ENCODE data around the gene TAF6.

Gene TAF6

DNA sequence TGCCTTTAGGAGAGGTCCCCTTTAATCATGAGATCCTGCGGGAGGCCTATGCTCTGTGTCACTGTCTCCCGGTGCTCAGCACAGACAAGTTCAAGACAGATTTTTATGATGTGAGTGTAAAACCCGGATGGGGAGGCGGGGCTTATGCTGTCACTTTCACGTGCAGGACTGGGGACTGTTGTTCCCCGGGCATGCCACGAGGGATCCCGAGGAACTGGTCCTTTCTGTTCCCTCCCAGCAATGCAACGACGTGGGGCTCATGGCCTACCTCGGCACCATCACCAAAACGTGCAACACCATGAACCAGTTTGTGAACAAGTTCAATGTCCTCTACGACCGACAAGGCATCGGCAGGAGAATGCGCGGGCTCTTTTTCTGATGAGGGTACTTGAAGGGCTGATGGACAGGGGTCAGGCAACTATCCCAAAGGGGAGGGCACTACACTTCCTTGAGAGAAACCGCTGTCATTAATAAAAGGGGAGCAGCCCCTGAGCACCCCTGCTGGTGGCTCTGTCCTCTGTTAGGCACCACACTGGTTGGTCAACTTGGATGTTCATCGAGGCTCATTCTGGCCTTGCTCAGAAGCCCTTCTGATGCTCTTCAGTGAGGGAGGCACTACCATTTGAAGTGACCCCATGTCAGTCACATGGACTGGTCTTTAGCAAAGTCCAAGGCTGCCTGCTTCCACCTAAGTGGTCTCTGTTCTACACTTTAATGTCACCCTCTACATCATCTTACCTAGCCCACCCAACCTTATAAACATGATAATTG is 27.6 kb downstream of the TAF6 start:
- DNase-seq = peak; percentile 33 to 58

DNA sequence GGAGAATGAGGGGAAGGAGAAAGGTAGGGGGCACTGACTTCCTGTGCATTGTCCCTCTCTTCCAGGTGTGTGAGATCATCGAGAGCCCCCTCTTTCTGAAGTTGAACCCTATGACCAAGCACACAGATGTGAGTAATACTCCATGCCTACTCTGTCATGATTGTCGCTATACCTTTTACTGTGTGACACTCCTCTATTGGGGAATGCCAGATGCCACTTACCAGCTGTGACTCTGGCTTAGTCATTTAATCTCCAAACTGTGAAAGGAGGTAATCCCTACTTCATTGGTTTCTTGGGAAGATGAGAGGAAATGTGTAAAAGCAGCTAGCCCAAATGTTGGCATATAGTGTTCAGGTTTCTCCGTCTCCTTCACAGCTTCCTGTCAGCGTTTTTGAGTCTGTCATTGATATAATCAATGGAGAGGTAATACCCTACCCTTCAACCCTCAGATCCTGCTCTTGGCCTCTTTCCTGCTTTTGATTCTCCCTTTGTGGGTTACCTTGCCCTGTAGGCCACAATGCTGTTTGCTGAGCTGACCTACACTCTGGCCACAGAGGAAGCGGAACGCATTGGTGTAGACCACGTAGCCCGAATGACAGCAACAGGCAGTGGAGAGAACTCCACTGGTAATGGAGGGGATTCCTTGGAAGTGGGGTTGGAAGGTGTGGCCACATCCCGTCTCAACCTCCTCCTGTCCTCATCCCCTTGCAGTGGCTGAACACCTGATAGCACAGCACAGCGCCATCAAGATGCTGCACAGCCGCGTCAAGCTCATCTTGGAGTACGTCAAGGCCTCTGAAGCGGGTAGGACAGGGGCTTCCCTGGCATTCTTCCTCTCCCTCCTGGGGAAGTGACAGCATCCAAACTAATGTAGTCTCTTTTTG is 28.4 kb downstream of the TAF6 start:
- peak in 1 of 2 experiments; percentile 44 for DNase-seq

DNA sequence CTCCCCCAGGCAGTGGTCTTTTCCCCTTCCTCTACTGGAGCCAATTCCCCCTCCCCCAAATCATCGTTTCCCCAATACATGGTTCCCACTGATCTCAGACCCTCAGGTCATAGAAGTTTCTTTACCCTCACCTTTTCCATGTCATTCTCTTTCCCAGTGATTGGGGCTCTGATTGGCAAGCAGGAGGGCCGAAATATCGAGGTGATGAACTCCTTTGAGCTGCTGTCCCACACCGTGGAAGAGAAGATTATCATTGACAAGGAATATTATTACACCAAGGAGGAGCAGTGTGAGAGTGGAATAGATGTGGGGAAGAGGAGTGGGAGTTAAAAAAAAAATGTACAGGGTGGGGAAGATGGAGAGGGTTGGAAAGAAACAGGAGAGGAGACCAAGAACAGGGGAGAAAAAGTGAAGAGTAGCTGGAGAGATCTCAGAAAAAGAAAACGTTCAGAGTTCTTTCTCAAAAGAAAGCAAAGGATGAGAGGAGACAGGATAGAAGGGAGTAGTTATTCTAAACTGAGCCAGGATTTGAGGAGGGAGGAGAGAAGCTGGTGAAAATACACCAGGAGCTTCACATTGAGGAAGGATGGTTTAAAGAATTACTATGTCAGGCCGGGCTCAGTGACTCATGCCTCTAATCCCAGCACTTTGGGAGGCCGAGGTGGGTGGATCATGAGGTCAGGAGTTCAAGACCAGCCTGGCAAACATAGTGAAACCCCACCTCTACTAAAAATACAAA is 29.5 kb downstream of the TAF6 start:
- no peak for DNase-seq

DNA sequence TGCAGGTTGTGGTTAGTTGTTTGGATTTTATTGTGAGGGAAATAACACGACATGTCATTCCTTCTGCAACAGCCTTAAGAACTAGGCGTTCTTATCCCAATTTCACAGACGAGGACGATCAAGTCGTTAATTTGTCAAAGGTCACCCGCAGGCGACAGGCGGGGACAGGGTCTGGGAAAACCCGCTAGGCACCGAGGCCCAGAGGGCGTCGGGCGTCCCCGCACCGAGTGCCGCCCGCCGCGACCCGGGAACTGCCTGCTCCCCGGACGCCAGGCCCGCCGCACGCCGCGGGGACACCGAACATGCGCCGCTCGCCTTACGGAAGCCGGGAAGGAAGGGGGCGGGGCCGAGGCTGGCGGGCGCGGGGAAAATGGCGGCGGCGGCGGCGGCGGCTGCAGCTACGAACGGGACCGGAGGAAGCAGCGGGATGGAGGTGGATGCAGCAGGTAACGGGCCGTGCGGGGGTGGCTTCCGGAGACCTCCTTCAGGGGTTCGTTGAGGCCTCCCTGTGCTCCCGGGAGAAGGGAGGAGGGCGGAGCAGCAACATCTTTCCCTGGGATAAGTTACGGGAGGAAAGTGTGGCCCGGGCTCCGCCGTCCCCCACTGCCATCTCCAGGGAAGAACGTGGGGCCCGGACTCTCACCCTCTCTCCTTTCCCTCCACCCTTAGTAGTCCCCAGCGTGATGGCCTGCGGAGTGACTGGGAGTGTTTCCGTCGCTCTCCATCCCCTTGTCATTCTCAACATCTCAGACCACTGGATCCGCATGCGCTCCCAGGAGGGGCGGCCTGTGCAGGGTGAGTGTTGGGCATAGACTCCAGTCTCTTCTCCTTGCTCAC is 30.3 kb downstream of the TAF6 start, which contains the start of gene COPS6:
TSS of gene COPS6 (plus strand) at position 349 of the 837 bp plus-strand sequence. CDS start at position 371, 22 bp downstream.
- peak; percentile 45 to 91 for DNase-seq

DNA sequence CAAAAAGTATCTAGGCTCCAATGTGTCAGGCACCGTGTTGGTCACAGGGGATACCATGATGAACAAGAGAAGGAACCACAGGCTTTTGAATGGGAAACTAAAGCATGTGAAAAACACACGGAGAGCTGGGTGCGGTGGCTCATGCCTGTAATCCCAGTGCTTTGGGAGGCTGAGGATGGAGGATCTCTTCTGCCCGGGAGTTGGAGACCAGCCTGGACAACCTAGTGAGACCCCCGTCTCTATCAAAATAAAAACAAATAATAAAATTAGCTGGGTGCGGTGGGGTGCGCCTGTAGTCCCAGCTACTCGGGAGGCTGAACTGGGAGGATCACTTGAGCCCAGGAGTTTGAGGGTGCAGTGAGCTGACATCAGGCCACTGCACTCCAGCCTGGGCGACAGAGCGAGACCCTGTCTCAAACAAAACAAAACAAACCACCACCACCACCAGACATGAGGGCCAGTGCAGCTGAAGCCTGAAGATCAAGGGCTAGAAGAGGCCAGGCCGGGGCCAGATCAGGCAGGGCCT is 31.0 kb downstream of the TAF6 start:
- no peak for DNase-seq

DNA sequence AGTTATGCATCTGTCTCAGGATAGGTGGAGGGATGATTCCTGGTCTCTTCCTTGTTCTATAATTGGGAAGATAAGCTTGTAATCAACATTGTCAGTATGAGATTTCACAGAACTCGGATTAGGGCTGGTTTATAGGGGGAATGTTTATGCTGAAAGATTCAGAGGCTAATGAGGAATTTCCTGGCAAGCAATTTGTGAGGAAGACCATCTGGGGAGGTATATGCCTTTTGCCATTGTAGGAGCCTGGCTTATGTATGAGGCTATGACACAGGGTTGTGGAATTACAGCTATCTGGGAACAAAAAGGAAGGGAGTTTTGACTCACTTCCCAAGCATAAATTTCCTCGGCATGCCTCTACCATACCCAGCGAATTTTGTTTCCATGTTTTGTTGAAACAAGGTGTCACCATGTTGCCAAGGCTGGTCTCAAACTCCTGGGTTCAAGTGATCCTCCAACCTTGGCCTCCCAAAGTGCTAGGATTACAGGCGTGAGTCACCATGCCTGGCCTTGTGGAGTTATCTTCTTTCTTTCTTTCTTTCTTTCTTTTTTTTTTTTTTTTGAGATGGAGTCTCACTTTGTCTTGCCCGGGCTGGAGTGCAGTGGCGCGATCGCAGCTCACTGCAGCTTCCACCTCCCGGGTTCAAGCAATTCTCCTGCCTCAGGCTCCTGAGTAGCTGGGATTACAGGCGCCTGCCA is 32.0 kb downstream of the TAF6 start:
- no peak for DNase-seq

DNA sequence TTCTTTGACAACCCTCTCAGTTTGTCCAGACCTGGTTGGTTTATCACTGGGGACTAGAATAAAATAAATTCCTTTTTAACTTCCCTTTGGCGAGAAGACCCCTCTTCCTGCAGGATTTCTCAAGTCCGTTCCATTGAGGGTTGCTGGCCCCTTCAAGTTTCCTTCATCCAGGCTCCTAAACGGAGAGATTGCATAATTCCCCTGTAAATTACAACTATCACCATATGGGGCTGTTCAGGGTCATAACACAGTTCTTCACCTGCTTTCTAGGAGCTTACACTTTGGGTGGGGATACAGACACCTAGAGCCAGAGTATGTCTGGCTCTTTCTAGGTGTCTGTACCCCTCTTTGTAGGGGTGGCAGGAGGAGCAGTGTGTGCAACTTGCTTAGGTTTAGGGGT is 33.6 kb downstream of the TAF6 start:
- no peak for DNase-seq

DNA sequence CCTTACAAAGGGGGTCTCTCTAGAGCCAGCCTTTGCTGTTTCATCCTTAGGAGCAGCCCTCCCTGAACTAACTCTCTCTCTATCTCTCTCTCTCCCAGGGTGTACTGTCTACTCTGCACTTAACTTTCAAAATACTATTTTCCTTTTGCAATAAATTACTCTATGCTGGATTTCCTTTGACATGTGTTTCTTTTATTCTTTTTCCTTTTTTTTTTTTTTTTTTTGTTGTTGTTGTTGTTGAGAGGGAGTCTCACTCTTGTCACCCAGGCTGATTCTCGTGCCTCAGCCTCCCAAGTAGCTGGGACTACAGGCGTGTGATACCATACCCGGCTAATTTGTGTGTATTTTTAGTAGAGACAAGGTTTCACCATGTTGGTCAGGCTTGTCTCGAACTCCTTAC is 36.2 kb downstream of the TAF6 start:
- no peak for DNase-seq

DNA sequence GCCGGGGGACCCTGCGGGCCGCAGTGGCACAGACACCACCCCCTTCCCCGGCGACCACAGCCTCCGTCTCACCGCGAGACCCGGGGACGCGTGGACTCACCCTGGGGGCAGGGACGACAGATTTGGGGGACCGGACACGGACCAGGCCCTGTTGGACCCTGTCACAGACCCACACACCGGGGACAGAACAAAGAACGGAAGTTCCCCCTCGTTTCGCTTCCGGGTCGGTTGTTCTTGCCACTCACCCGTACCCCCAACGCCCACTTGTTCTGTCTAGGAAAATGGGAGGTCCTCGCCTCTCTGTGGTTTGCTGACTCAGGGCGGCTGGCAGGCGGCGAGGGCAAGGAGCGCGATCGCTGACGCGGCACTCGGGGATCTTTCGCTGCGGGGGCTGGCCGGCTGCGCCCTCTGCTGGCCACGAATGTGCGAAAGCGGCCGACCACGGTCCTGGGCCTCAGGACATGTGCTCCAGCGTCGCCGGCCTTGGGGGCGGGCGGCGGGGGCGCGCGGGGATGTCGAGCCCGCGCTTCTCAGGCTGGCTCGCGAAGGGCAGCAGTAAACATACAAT is 37.5 kb downstream of the TAF6 start, which contains the start of gene ZNF3:
TSS of gene ZNF3 (minus strand) at position 189 of the 568 bp plus-strand sequence. CDS start 4,366 bp downstream, outside the sequence.
- DNase-seq = peak; percentile 98 to 99

DNA sequence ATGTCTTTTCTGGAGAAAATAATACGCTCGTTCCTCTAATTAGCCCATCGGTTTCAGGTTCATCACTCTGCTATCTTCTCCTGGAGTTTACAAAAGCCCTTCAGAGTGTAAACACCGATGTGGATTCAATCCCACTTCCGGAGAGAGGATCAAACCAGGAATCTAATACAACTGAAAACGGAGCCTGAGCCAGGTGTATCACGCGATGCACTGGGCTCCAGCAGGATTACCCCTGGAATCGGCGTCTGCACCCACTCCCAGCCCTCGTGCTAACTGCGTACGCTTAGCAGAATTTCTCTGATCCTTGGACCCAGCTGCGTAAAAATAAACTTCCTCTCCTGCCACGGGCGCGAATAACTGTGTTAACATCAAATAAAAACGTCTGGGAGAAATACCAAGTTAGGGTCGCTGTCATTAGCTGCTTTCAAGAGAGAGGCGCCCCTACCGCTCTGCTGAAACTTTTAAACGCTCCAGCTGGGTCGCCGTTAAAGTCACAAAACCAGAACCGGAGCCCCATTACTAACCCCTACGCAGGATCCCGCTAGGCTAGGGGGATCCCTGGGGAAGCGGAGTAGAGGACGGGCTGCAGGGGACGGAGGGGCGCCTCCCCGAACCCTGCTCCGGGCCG is 38.1 kb downstream of the TAF6 start:
- peak; percentile 16 to 43 for DNase-seq

DNA sequence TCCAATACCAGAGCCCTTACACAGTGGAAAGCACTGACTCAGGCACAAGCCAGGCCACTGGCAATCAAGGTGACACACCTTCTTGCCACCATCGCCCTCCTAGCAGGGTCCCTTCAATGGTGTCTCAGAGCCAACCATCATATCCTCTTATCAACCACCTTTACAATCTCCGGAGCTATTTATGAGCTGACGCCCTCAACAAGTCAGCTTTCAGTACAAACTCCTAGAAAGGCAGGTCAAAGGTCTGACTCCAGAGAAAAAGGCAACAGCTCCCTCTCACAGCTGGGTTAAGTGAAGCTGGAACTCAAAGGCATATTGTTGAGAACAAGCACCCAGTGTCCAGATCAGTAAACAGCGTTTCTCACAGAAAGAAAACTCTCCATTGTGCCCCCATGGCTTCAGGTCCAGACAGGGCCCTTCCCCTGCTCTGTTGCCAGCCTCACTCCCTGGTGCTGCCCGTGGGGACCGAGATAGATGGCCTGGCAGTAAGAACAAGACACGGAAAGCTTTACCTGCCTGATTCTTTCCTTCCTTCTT is 40.1 kb downstream of the TAF6 start:
- no peak for DNase-seq

DNA sequence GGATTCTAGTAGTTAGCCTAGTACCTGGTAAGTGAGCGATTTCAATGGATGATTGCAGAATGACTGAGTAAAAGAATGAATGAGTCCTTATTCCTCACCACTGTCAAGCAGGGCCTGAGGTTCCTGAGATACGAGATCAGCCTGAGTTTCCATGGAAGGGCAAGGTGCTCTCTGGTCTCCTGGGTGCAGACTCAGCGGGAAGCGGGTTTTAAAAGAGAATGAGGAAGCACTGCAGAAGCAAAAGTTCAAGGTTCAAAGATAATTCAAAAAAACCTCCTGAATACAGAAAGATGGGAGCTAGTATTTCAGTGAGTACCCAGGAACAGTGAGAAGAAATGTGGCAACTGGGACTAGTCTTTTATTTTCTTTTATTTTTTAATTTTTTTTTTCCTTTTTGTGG is 42.0 kb downstream of the TAF6 start:
- DNase-seq = no peak

DNA sequence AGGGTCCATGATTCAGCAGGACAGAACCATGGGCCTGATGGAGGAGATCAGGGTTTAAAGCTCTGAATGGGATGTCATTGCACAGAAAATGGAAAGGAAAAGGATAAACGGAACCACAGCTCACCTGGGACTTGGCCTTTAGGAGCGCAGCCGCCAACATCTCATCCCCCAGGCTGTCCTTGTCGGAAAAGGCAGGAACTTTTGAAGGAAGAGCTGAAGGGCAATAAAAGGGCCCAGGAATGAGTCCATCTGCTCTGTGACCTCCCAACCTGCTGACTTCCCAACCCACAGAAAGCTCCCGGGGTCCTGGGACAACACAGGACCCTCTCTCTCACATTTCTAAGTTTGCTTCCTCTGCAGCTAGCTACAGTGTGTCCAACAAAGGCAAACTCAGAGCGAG is 43.7 kb downstream of the TAF6 start:
- no peak for DNase-seq

DNA sequence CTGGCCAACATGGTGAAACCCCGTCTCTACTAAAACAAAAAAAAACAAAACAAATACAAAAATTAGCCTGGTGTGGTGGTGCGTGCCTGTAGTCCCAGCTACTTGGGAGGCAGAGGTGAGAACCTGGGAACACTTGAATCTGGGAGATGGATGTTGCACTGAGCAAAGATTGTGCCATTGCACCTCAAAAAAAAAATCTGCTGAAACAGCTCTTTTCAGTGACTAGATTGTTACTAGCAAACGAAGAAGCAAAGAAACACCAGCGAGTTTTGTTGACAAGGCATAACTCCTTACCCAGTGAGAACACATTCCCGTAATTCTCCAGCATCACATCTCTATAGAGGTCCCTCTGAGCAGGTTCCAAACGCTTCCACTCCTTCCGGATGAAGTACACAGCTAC is 44.3 kb downstream of the TAF6 start:
- no peak for DNase-seq

DNA sequence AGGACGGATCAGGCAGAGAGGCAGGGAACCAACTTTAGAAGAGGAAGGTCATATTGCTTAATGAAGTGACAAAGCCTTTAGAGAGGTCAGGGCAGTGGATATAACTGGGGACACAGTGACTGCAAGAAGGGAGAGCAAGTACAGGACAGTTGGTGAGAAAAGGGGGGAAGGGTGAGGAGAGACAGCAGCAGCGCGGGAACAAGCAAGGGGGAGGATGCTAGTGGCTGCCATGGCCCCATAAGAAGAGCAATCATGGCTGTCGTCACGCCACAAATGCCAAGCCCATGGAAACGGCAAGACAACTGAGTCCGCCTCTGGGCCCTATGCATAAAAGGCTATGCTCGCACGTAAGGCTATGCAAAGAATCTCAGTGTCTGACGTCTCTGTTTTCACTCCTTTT is 46.7 kb downstream of the TAF6 start:
- DNase-seq = no peak

DNA sequence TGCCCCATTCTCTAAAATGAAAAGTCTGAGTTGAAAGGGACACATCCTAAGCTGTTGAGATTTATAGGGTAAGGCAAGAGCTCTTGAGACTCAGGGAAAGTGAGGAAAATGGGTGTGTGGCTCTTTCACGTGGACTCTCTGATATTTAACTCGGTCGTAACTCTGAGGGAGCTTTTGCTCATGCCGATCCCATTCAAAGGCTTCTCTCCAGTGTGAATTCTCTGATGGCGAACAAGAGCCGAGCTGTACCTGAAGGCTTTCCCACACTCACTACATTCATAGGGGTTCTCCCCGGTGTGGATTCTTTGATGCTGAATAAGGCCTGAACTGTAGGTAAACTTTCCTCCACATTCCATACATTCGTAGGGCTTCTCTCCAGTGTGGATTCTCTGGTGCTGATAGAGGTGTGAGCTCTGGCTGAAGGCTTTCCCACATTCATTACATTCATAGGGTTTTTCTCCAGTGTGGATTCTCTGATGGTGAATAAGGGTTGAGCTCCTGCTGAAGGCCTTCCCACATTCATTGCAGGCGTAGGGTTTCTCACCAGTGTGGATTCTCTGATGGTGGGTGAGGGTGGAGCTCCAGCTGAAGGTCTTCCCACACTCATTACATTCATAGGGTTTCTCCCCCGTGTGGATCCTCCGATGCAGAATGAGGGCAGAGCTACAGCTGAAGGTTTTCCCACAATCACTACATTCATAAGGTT is 48.0 kb downstream of the TAF6 start:
- no peak for DNase-seq

DNA sequence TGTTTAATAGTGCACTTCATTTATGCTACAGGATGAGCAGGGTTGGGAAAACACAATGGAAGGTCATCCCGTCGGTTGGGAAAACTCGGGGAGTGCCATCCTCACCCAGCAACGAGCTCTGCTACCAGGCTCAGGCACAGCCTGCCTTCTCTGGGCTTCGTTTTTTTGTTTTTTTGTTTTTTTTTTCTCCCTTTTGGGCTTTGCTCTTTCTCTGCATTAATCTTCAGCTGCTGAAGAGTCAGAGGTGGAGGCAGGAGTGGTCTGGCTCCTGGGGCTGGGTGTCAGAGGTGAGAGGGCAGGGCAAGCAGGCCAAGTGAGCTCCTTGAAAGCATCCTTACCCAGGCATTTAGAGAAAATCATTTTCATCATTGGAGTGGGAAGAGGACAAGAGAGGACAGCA is 49.2 kb downstream of the TAF6 start:
- DNase-seq = no peak

DNA sequence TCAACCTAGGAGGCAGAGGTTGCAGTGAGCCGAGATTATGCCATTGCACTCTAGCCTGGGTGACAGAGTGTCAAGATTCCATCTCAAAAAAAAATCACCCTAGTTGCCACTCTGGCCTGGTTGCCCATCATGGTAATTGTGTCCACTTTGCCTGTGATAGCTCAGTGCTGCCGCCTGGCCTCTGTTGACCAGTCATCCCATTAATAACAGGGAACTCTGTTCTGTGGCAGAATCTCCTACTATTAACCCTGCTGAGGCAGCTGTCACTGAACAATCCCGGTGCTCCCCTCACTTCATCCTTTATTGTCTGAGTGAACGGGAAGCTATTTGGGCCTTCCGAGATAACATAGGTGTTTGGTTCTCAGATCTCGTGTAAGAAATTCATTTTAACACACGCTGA is 52.2 kb downstream of the TAF6 start:
- no peak for DNase-seq

DNA sequence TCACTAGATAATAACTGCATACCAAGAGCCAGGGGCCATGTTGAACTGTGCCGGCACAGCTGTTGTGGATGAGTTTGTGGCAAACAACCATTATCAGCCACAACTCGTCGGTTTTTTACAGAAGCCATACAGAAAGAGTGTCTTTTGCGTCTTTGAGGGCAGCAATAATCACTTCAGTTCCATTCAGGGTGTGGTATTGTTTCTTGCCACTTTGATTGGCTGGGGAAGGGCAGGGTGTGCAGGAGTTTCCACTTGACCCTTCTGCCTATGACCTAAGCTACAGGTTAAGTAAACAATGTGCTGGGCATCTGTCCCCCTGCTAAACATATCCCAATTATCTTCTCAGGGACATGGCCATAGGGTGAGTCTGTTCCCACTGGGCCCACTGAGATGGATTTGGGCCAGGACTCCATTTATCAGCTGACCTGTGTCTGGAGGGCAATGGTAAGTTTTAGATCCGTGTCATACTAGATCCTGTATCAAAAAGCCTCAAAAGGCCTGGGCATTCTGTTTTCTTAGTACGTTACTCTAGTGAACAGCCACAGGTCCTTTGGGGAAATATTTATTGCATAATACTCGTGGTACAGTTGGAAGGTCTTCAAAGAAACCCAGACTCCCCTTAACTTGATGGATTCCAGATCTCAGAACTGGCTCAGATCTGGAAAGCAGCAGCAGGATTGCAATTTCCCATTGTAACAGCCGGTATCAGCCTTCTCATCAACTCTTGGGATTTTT is 53.5 kb downstream of the TAF6 start:
- no peak for DNase-seq

Data from NCI-H526 (cell line).